GM18508 (cell line): ENCODE measurements around the gene SIRPG.
"Not testable (repeated sequence)": the region's sequence is repeated elsewhere in the genome, so short reads cannot be mapped to it uniquely, and the experiment has no call there.

Experiments used
- ATAC-seq: cut with Tn5 transposase; IDR thresholded peaks from one replicate; pipeline ENCODE4 v1.9.1; 2021; ENCODE audit warnings: moderate number of reproducible peaks; ENCODE audit not compliant: insufficient read depth, unreplicated experiment

SIRPG gene

DNA sequence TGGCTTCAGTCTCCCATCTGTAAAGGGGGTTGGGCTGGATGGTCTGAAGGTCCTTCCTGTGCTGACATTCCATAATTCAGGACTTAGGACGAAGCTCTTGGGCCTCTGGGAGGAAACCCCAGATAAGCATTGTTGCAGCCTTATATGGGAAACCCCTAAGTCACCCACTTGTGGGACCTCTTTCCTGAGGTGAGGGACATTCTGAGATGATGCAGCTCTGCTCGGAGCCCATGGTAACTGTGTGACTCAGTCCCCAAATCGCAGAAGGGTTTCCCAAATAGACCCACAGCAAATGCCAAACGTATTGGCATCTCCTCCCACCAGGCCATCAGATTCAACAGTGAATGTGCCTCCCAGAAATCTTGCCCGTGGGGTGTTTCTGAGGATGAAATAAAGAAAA is 47.2 kb downstream of the SIRPG start:
- ATAC-seq, result not testable (repeated sequence)

DNA sequence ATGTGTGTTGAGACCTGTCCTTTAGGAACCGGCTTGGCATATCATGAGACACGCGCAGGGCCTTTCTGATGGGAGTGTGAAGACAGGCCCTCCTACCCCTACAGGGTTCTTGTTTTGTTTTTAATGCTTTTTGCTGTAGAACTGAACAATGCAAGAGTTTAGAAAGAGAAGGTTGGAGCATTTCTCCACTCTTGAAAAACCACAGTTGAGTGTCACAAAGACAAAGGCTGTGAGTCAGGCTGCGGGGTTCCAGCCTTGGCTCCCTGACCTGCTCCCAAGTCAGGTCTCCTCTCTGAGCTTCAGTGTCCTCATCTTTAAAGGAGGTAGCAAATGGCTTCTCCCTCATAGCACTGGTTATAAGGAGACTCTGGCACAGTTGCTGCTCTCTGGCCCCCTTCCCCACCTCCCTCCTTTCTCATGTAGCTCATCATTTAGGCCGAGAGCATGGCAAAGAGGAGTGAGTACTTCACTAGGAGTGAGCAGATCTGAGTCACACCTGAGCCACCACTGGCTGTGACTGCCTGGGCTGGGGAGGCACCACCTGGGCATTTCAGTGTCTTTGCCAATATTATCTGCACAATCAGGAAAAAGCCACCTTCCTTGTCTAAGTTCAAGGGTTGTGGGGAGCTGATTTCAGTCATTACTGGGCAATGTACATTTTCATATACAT is 48.8 kb downstream of the SIRPG start:
- ATAC-seq, result not testable (repeated sequence)

DNA sequence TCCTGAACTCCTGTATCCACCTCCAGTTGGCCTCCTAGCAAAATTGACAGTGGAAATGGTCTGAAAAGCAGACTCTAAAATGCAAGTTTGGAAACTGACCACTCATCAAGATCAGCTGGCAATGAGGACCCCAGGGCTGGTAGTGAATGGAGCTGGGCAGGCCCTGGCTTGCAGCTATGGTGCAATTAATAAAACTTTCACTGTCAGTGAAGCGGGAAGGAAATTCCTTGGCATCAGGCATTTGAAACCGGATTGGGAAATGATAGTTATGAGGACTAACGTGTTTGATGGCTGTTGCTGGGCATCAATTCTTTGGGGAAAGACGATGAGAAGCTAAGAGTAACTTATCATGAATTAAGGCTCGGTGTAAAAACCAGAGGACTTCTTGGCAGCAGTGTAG is 56.8 kb downstream of the SIRPG start:
- ATAC-seq, result no peak

DNA sequence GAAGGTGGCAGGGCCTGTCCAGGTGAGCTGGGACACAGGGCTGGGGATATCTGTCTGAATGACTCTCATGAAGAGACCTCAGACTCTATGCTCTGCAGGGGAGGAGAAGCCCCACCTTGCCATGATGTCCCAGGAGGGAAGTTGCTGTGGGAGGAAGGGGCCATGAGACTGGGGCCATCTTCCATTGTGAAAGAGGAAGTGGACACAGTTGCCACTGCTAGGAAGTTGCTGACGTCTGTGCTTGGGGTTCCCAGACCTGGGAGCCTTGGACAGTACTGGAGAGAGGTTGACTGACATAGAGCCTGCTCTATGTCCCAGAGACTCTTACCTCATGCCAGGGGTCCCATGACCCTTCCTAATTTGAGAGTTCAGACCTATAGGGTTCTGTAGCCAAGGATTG is 62.2 kb downstream of the SIRPG start:
- ATAC-seq, result no peak

DNA sequence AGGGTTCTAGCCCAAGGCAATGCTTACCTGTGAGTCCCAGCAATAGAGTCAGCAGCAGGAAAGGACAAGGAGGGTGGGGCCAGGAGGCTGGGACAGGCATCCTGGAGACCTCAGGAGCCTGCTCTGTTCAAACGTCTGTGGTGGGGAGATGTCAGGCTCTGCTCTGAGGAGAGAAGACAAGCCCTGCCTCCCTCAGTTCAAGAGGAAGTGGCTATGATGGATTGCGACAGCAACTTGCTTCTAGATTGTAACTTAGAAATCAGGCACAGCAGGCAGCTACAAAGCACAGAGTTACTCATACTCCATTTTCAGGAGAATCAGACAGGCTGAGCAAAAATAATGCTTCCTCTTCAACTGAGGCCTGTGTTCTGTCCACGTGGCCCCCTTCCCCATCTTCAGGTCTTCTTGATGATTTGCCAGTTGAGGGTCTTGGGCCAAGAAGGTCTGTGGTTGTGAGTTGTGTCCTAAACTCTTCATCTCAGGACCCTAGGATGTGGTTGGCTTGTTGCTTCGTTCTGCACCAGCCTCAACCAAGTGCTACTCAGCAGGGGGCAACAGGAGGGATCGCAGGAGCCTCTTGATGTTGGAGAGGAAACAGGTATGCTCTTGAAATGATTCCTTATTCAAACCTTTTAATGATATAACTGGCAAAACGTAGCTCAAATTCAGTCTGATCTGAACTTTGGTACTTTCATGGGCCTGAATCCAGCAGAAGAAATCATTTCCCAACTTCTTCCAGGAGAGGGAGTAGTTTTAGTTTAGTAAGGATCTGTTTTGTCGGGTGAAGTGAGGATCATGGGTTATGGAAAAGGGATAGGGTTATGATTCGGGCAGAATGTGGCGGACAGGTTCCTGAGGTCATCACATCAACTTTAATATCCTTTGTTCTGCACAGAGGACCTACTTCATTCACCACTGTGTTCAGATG is 68.8 kb downstream of the SIRPG start:
- no peak for ATAC-seq

DNA sequence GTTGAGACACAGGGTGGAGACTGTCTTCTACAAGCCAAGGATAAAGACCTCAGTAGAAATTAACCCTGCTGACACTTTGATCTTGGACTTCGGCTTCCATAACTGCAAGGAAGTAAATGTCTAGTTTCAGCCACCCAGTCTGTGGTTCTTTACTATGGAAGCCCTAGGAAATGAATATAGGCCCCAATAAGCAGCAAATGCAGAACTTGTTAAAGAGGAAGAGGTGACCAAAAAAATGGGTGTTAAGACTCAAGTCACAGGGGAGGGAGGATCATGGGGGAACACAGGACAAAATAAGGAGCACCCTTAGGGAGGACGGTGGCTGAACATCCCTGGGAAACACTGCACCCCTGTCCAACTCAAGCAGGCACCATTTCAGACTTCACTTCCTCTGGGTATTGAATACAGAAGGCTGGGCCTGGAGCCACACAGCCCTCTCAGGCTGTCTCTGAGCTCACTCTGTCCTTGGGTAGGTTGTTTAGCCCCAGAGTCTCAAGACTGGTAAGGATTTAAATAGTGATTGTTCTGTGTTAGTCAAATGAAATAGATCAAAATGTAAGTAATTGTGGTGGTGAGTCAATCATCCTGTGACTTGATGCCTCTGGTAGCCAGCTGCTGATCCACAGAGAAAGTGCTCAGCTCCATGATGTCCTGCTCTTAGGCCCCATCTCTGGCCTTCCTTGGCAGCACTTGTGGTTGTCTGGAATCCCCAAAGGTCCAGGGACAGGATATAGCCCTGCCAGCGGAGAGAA is 69.6 kb downstream of the SIRPG start:
- ATAC-seq, result no peak

DNA sequence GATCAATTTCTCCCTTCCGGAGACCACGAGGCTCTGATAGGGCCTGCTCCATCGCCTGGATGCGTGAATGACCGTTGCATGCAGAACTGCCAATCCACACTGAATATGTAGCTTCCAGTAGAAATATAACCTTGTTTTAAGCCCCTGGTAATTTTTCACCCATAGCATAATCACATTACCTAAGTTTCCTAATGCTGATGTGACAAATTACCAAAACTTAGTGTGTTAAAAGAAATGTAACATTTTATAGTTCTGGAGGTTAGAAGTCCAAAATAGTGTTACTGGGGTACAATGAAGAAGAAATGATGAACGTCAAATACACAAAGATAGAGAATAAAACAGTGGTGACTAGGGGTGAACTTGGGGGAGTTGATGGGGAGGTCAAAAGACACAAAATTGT is 78.1 kb downstream of the SIRPG start:
- ATAC-seq, result no peak
